Measurements from ENCODE around the gene PDS5B. TPM values are rescaled to one million over a fixed set of nuclear protein-coding genes. Genes with fewer than 3 reads are reported as not detected.

Gene PDS5B
- total and polyA plus RNA-seq, 2 experiments from 2014 or later = 43.9 to 46.5 TPM

- H3K9me3 Mint-ChIP-seq = no peaks in the 10 kb centered on the region
These were observed 95.9 kb downstream of the PDS5B start for GRCh38 chr13:32682130-32682529.

More at GRCh38 chr13:32682130-32682529, 95.9 kb downstream of the PDS5B start:
- Mint-ChIP-seq H3K27ac (no peak overlapping the region), H3K4me1 (no peaks in the 10 kb centered on the region), H3K36me3 (ENCODE audit: low read depth) (peaks cover 32% of the 10 kb centered on the region), H3K27me3 (ENCODE audit: insufficient read depth, low read depth, poor library complexity) (no peaks in the 10 kb centered on the region), H3K4me3 (no peak overlapping the region)
- no peaks in the 10 kb centered on the region for H3K4me1 ChIP-seq (ENCODE audit: insufficient read depth)
- H3K27me3 ChIP-seq (ENCODE audit: insufficient read depth) = no peaks in the 10 kb centered on the region
- peaks cover 7% of the 10 kb centered on the region; the same call in 1 of the 2 replicates for H3K36me3 ChIP-seq (ENCODE audit: insufficient read depth)
- H2AFZ ChIP-seq = no peak overlapping the region
- no peak overlapping the region for H3K27ac ChIP-seq (ENCODE audit: low read depth)
- no peaks in the 10 kb centered on the region for H3F3A ChIP-seq (replicated peaks; ENCODE audit: low read depth)
- ATAC-seq (no peak), DNase-seq (ENCODE audit: low spot score) (no peak)
- no peaks in the 10 kb centered on the region for H4K20me1 ChIP-seq (replicated peaks; ENCODE audit: insufficient read depth)
- no peak overlapping the region for H3K4me2 ChIP-seq
- H3K4me3 ChIP-seq = no peak overlapping the region
- H3K79me2 ChIP-seq (replicated peaks; ENCODE audit: insufficient read depth) = no peaks in the 10 kb centered on the region
- TF ChIP-seq EZH2 (IDR thresholded peaks at IDR 0.05; ENCODE audit: low read depth, unreplicated experiment) (no peak), ZNF462 (CRISPR knock-in tag; IDR thresholded peaks at IDR 0.05) (no peak), CREB1 (CRISPR knock-in tag; IDR thresholded peaks at IDR 0.05; ENCODE audit: low read depth) (no peak), STAT1 (IDR thresholded peaks at IDR 0.05; ENCODE audit: unreplicated experiment) (no peak), POLR2AphosphoS5 (IDR thresholded peaks at IDR 0.05; ENCODE audit: low read depth) (no peak), NANOG (IDR thresholded peaks at IDR 0.05; ENCODE audit: borderline replicate concordance) (no peak), ZNF114 (CRISPR knock-in tag; IDR thresholded peaks at IDR 0.05) (no peak), ZNF331 (CRISPR knock-in tag; IDR thresholded peaks at IDR 0.05; ENCODE audit: low read depth) (no peak), JUNB (IDR thresholded peaks at IDR 0.05; ENCODE audit: unreplicated experiment) (no peak), EZH2phosphoT487 (IDR thresholded peaks at IDR 0.05; ENCODE audit: unreplicated experiment) (no peak)
- TF ChIP-seq, protein P1, sequence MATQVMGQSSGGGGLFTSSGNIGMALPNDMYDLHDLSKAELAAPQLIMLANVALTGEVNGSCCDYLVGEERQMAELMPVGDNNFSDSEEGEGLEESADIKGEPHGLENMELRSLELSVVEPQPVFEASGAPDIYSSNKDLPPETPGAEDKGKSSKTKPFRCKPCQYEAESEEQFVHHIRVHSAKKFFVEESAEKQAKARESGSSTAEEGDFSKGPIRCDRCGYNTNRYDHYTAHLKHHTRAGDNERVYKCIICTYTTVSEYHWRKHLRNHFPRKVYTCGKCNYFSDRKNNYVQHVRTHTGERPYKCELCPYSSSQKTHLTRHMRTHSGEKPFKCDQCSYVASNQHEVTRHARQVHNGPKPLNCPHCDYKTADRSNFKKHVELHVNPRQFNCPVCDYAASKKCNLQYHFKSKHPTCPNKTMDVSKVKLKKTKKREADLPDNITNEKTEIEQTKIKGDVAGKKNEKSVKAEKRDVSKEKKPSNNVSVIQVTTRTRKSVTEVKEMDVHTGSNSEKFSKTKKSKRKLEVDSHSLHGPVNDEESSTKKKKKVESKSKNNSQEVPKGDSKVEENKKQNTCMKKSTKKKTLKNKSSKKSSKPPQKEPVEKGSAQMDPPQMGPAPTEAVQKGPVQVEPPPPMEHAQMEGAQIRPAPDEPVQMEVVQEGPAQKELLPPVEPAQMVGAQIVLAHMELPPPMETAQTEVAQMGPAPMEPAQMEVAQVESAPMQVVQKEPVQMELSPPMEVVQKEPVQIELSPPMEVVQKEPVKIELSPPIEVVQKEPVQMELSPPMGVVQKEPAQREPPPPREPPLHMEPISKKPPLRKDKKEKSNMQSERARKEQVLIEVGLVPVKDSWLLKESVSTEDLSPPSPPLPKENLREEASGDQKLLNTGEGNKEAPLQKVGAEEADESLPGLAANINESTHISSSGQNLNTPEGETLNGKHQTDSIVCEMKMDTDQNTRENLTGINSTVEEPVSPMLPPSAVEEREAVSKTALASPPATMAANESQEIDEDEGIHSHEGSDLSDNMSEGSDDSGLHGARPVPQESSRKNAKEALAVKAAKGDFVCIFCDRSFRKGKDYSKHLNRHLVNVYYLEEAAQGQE (IDR thresholded peaks at IDR 0.05; ENCODE audit: unreplicated experiment) = no peak
- TF ChIP-seq, protein P2, sequence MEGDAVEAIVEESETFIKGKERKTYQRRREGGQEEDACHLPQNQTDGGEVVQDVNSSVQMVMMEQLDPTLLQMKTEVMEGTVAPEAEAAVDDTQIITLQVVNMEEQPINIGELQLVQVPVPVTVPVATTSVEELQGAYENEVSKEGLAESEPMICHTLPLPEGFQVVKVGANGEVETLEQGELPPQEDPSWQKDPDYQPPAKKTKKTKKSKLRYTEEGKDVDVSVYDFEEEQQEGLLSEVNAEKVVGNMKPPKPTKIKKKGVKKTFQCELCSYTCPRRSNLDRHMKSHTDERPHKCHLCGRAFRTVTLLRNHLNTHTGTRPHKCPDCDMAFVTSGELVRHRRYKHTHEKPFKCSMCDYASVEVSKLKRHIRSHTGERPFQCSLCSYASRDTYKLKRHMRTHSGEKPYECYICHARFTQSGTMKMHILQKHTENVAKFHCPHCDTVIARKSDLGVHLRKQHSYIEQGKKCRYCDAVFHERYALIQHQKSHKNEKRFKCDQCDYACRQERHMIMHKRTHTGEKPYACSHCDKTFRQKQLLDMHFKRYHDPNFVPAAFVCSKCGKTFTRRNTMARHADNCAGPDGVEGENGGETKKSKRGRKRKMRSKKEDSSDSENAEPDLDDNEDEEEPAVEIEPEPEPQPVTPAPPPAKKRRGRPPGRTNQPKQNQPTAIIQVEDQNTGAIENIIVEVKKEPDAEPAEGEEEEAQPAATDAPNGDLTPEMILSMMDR (conservative IDR thresholded peaks at IDR 0.05; ENCODE audit: low read depth in 2 of 2) = no peak
- TF ChIP-seq, protein P3, sequence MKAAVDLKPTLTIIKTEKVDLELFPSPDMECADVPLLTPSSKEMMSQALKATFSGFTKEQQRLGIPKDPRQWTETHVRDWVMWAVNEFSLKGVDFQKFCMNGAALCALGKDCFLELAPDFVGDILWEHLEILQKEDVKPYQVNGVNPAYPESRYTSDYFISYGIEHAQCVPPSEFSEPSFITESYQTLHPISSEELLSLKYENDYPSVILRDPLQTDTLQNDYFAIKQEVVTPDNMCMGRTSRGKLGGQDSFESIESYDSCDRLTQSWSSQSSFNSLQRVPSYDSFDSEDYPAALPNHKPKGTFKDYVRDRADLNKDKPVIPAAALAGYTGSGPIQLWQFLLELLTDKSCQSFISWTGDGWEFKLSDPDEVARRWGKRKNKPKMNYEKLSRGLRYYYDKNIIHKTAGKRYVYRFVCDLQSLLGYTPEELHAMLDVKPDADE (IDR thresholded peaks at IDR 0.05) = no peak
- H3K9me2 ChIP-seq (ENCODE audit: insufficient read depth) = no peaks in the 10 kb centered on the region

Measured in GM23338 (cell line).